HepG2 (cell line): Measurements from ENCODE around the gene IQCE. TPM values are rescaled to one million over a fixed set of nuclear protein-coding genes. Genes with fewer than 3 reads are reported as not detected.
A peak's percentile ranks its signal among the peaks of the same experiment; 100 is the strongest.

Experiments
- SOX13 ChIP-seq, 3 experiments: fragments of 450-650 bp in 1 of 3; sonication (generic) in 1 of 3; formaldehyde crosslinking in 1 of 3; IDR thresholded peaks in 2 of 3; conservative IDR thresholded peaks in 1 of 3; 2 replicates each; pipeline versions ENCODE4 v1.5.0 to v1.6.1; 2016 to 2020; ENCODE audit warnings: antibody characterized with exemption in 1 of 3, mild to moderate bottlenecking in 1 of 3, missing compliant biosample characterization in 1 of 3, missing genetic modification reagents in 1 of 3, moderate library complexity in 1 of 3
- SP1 ChIP-seq, 2 experiments: fragments of 450-650 bp in 1 of 2; sonication (generic) in 1 of 2; formaldehyde crosslinking in 1 of 2; IDR thresholded peaks; 2 replicates each; pipeline versions ENCODE4 v1.4.0 to v1.6.1; 2016 to 2020; ENCODE audit warnings: missing genetic modification reagents in 1 of 2
- ZFP36L1 ChIP-seq: sonication (generic); formaldehyde crosslinking; IDR thresholded peaks from 2 replicates; pipeline ENCODE4 v1.8.0; 2022; ENCODE audit warnings: mild to moderate bottlenecking, missing genetic modification reagents, moderate library complexity
- ZNF121 ChIP-seq: sonication (generic); formaldehyde crosslinking; IDR thresholded peaks from 2 replicates; pipeline ENCODE4 v1.5.0; 2020; ENCODE audit warnings: mild to moderate bottlenecking, missing genetic modification reagents
- polyA plus RNA-seq, 8 experiments: library from polyadenylated mRNA; depleted of rRNA in 3 of 8; stranded (reverse) in 7 of 8; unstranded in 1 of 8; fragments of >200 nt; fragmentation: Illumina TruSeq in 4 of 8; extraction: Trizol in 4 of 8; gene quantifications; 2 replicates each; pipeline versions ENCODE4 v1.2.1 to v1.2.3, GENCODE V29; 2011 to 2016; ENCODE audit warnings: low read depth in 4 of 8, missing spikeins in 1 of 8, mixed read lengths in 1 of 8; ENCODE audit not compliant: insufficient read depth in 1 of 8
- total RNA-seq, 5 experiments: library from RNA; depleted of rRNA; stranded (reverse); fragments of >200 nt; fragmentation: Illumina TruSeq; extraction: Trizol; gene quantifications; 2 replicates each; pipeline ENCODE4 v1.2.3, GENCODE V29; 2016; ENCODE audit warnings: low read depth in 1 of 5
- TF ChIP-seq, protein P1 (sequence below): sonication (generic); formaldehyde crosslinking; IDR thresholded peaks from 2 replicates; pipeline ENCODE4 v1.5.0; 2020; ENCODE audit warnings: mild to moderate bottlenecking, missing genetic modification reagents, borderline replicate concordance
- TF ChIP-seq, protein P2 (sequence below): IDR thresholded peaks from 2 replicates; pipeline ENCODE4 v1.6.1; 2018; ENCODE audit warnings: missing genetic modification reagents, mild to moderate bottlenecking, missing compliant biosample characterization
- TF ChIP-seq, protein P3 (sequence below): sonication (generic); formaldehyde crosslinking; IDR thresholded peaks from 2 replicates; pipeline ENCODE4 v1.4.0; 2020; ENCODE audit warnings: missing genetic modification reagents
- TF ChIP-seq, protein P4 (sequence below): sonication (generic); formaldehyde crosslinking; IDR thresholded peaks from 2 replicates; pipeline ENCODE4 v1.4.0; 2020; ENCODE audit warnings: mild to moderate bottlenecking, missing genetic modification reagents
- TF ChIP-seq, protein P5 (sequence below): sonication (generic); formaldehyde crosslinking; IDR thresholded peaks from 2 replicates; pipeline ENCODE4 v1.4.0; 2020; ENCODE audit warnings: missing genetic modification reagents

Gene IQCE
- total and polyA plus RNA-seq, 2 of the 13 experiments (the other 11 are each of a cell fraction or from before 2014, with no cell fraction given), result 1.5 to 2.5 TPM

DNA sequence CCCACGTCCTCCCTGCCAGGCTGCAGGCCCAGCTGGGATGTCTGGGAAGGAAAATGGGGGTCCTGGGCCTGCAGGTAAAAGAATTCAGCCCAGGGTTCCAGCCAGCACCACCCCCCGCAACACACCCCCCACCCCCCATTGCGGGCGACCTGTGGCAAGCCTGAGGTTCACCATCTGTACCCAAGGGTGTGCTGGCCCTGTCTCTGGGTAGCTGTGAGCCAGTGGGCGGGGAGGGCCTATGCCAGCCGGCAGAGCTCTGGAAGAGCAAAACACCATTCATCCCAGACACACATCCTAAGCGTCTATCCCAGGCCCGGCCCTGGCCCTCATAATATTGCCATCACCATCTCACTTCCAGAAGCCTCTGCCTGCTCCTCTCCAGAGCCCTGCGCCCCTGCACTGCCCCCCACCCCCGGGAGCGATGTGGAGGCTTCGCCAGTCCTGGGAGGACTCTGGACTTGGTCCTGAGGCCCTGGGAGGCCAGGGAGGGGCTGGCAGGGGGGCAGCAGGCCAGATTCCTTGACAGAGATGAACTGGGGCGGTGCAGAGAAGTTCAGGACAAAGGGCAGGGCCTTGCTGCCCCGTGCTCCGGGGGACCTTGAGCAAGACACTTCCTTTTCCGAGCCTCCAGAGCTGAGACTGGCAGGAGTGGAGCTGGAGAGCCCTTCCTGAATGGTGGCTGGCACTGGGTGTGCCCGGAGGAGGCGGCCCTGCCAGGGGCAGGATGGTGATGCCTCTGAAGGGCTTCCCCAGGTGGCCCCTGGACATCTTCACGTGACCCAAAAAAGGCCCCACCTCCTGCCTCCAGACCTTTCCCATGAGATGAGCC is 64.3 kb downstream of the IQCE start (continued):
- TF ChIP-seq, protein P1, sequence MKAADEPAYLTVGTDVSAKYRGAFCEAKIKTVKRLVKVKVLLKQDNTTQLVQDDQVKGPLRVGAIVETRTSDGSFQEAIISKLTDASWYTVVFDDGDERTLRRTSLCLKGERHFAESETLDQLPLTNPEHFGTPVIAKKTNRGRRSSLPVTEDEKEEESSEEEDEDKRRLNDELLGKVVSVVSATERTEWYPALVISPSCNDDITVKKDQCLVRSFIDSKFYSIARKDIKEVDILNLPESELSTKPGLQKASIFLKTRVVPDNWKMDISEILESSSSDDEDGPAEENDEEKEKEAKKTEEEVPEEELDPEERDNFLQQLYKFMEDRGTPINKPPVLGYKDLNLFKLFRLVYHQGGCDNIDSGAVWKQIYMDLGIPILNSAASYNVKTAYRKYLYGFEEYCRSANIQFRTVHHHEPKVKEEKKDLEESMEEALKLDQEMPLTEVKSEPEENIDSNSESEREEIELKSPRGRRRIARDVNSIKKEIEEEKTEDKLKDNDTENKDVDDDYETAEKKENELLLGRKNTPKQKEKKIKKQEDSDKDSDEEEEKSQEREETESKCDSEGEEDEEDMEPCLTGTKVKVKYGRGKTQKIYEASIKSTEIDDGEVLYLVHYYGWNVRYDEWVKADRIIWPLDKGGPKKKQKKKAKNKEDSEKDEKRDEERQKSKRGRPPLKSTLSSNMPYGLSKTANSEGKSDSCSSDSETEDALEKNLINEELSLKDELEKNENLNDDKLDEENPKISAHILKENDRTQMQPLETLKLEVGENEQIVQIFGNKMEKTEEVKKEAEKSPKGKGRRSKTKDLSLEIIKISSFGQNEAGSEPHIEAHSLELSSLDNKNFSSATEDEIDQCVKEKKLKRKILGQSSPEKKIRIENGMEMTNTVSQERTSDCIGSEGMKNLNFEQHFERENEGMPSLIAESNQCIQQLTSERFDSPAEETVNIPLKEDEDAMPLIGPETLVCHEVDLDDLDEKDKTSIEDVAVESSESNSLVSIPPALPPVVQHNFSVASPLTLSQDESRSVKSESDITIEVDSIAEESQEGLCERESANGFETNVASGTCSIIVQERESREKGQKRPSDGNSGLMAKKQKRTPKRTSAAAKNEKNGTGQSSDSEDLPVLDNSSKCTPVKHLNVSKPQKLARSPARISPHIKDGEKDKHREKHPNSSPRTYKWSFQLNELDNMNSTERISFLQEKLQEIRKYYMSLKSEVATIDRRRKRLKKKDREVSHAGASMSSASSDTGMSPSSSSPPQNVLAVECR (CRISPR knock-in tag), result peak; percentile 46; the same call in 1 of the 2 replicates
- TF ChIP-seq, protein P2, sequence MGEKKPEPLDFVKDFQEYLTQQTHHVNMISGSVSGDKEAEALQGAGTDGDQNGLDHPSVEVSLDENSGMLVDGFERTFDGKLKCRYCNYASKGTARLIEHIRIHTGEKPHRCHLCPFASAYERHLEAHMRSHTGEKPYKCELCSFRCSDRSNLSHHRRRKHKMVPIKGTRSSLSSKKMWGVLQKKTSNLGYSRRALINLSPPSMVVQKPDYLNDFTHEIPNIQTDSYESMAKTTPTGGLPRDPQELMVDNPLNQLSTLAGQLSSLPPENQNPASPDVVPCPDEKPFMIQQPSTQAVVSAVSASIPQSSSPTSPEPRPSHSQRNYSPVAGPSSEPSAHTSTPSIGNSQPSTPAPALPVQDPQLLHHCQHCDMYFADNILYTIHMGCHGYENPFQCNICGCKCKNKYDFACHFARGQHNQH (CRISPR knock-in tag), result peak; percentile 66; the same call in 1 of the 2 replicates
- TF ChIP-seq SOX13 (IDR thresholded peaks at IDR 0.05) (0 out of 2 replicates have a peak, but pooled peaks have one; percentile 12), SOX13 (CRISPR knock-in tag; conservative IDR thresholded peaks at IDR 0.05 in 1 of 2, IDR thresholded peaks at IDR 0.05 in 1 of 2) (peak in 1 of 2 experiments; percentile 80; a peak in 2 of 4 replicates), ZNF121 (CRISPR knock-in tag) (peak; percentile 37; the same call in 1 of the 2 replicates), SP1 (IDR thresholded peaks at IDR 0.05) (no peak), SP1 (CRISPR knock-in tag; IDR thresholded peaks at IDR 0.05) (0 out of 2 replicates have a peak, but pooled peaks have one; percentile 40), ZFP36L1 (CRISPR knock-in tag) (no peak)
- TF ChIP-seq, protein P3, sequence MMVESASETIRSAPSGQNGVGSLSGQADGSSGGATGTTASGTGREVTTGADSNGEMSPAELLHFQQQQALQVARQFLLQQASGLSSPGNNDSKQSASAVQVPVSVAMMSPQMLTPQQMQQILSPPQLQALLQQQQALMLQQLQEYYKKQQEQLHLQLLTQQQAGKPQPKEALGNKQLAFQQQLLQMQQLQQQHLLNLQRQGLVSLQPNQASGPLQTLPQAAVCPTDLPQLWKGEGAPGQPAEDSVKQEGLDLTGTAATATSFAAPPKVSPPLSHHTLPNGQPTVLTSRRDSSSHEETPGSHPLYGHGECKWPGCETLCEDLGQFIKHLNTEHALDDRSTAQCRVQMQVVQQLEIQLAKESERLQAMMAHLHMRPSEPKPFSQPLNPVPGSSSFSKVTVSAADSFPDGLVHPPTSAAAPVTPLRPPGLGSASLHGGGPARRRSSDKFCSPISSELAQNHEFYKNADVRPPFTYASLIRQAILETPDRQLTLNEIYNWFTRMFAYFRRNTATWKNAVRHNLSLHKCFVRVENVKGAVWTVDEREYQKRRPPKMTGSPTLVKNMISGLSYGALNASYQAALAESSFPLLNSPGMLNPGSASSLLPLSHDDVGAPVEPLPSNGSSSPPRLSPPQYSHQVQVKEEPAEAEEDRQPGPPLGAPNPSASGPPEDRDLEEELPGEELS, result peak; percentile 86
- TF ChIP-seq, protein P4, sequence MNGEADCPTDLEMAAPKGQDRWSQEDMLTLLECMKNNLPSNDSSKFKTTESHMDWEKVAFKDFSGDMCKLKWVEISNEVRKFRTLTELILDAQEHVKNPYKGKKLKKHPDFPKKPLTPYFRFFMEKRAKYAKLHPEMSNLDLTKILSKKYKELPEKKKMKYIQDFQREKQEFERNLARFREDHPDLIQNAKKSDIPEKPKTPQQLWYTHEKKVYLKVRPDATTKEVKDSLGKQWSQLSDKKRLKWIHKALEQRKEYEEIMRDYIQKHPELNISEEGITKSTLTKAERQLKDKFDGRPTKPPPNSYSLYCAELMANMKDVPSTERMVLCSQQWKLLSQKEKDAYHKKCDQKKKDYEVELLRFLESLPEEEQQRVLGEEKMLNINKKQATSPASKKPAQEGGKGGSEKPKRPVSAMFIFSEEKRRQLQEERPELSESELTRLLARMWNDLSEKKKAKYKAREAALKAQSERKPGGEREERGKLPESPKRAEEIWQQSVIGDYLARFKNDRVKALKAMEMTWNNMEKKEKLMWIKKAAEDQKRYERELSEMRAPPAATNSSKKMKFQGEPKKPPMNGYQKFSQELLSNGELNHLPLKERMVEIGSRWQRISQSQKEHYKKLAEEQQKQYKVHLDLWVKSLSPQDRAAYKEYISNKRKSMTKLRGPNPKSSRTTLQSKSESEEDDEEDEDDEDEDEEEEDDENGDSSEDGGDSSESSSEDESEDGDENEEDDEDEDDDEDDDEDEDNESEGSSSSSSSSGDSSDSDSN (CRISPR knock-in tag), result peak; percentile 56
- TF ChIP-seq, protein P5, sequence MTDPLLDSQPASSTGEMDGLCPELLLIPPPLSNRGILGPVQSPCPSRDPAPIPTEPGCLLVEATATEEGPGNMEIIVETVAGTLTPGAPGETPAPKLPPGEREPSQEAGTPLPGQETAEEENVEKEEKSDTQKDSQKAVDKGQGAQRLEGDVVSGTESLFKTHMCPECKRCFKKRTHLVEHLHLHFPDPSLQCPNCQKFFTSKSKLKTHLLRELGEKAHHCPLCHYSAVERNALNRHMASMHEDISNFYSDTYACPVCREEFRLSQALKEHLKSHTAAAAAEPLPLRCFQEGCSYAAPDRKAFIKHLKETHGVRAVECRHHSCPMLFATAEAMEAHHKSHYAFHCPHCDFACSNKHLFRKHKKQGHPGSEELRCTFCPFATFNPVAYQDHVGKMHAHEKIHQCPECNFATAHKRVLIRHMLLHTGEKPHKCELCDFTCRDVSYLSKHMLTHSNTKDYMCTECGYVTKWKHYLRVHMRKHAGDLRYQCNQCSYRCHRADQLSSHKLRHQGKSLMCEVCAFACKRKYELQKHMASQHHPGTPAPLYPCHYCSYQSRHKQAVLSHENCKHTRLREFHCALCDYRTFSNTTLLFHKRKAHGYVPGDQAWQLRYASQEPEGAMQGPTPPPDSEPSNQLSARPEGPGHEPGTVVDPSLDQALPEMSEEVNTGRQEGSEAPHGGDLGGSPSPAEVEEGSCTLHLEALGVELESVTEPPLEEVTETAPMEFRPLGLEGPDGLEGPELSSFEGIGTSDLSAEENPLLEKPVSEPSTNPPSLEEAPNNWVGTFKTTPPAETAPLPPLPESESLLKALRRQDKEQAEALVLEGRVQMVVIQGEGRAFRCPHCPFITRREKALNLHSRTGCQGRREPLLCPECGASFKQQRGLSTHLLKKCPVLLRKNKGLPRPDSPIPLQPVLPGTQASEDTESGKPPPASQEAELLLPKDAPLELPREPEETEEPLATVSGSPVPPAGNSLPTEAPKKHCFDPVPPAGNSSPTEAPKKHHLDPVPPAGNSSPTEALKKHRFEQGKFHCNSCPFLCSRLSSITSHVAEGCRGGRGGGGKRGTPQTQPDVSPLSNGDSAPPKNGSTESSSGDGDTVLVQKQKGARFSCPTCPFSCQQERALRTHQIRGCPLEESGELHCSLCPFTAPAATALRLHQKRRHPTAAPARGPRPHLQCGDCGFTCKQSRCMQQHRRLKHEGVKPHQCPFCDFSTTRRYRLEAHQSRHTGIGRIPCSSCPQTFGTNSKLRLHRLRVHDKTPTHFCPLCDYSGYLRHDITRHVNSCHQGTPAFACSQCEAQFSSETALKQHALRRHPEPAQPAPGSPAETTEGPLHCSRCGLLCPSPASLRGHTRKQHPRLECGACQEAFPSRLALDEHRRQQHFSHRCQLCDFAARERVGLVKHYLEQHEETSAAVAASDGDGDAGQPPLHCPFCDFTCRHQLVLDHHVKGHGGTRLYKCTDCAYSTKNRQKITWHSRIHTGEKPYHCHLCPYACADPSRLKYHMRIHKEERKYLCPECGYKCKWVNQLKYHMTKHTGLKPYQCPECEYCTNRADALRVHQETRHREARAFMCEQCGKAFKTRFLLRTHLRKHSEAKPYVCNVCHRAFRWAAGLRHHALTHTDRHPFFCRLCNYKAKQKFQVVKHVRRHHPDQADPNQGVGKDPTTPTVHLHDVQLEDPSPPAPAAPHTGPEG, result no peak
